Osteoblast (primary cell): ENCODE measurements around the gene TCF19. TPM values are rescaled to one million over a fixed set of nuclear protein-coding genes. Genes with fewer than 3 reads are reported as not detected.
"Not testable (repeated sequence)": the region's sequence is repeated elsewhere in the genome, so short reads cannot be mapped to it uniquely, and the experiment has no call there.

Experiments used
- DNase-seq: peaks from one replicate; pipeline ENCODE4 v3.0.0; 2011; ENCODE audit warnings: low spot score, mixed read lengths; ENCODE audit not compliant: insufficient read length; ENCODE audit errors: missing footprints
- H2AFZ ChIP-seq: 2 replicates; pipeline ENCODE4 v1.6.0; 2011; ENCODE audit warnings: mild to moderate bottlenecking, low read length
- H3K27ac ChIP-seq: 2 replicates; pipeline ENCODE4 v1.5.1; 2011; ENCODE audit warnings: mild to moderate bottlenecking, low read depth, low read length, moderate library complexity
- H3K27me3 ChIP-seq: 2 replicates; pipeline ENCODE4 v1.6.0; 2012; ENCODE audit warnings: mild to moderate bottlenecking, control low read depth, inconsistent platforms, low read length, moderate library complexity; ENCODE audit not compliant: insufficient read depth
- H3K36me3 ChIP-seq: 2 replicates; pipeline ENCODE4 v1.5.1; 2011; ENCODE audit warnings: mild to moderate bottlenecking, low read length, control low read depth, moderate library complexity; ENCODE audit not compliant: insufficient read depth
- H3K4me1 ChIP-seq: 2 replicates; pipeline ENCODE4 v1.5.1; 2011; ENCODE audit warnings: mild to moderate bottlenecking, low read length, control low read depth, moderate library complexity; ENCODE audit not compliant: insufficient read depth
- H3K4me2 ChIP-seq: 2 replicates; pipeline ENCODE4 v1.6.0; 2011; ENCODE audit warnings: mild to moderate bottlenecking, low read length; ENCODE audit not compliant: insufficient read depth
- H3K4me3 ChIP-seq: fragments of 200-600 bp; sonication (generic); 3 replicates; pipeline ENCODE4 v1.5.1; 2012; ENCODE audit warnings: mild to moderate bottlenecking, low read length, inconsistent platforms; ENCODE audit not compliant: insufficient read depth
- H3K79me2 ChIP-seq: 2 replicates; pipeline ENCODE4 v1.6.0; 2012; ENCODE audit warnings: mild to moderate bottlenecking, low read length, control low read depth, inconsistent platforms; ENCODE audit not compliant: insufficient read depth
- H3K9me3 ChIP-seq: 2 replicates; pipeline ENCODE4 v1.5.1; 2011; ENCODE audit warnings: low read depth, low read length, control low read depth
- H4K20me1 ChIP-seq: 2 replicates; pipeline ENCODE4 v1.6.0; 2012; ENCODE audit warnings: mild to moderate bottlenecking, low read length, control low read depth; ENCODE audit not compliant: insufficient read depth
- CTCF ChIP-seq: IDR thresholded peaks from 2 replicates; pipeline ENCODE4 v1.5.1; 2011; ENCODE audit warnings: mild to moderate bottlenecking, low read depth, low read length, moderate library complexity; ENCODE audit errors: extremely low read depth
- total RNA-seq: library from RNA; depleted of rRNA; stranded (reverse); fragments of >200 nt; gene quantifications from 2 replicates; pipeline ENCODE4 v1.2.3, GENCODE V29; 2012

Gene TCF19
- total RNA-seq, 1 donor, result 5.8 TPM

GRCh38 chr6:31168606-31169005, 10.2 kb downstream of the TCF19 start:
- no peak overlapping the region for H3K27ac ChIP-seq
- H2AFZ ChIP-seq, result no peak overlapping the region
- no peak overlapping the region for H3K4me3 ChIP-seq
- no peak for DNase-seq
- no peaks in the 10 kb centered on the region for H3K36me3 ChIP-seq
- H3K4me2 ChIP-seq, result no peak overlapping the region
- no peaks in the 10 kb centered on the region for H3K4me1 ChIP-seq
- no peaks in the 10 kb centered on the region for H4K20me1 ChIP-seq
- H3K9me3 ChIP-seq, result no peaks in the 10 kb centered on the region
- H3K79me2 ChIP-seq, result no peaks in the 10 kb centered on the region
- TF ChIP-seq CTCF, result no peak
- no peaks in the 10 kb centered on the region for H3K27me3 ChIP-seq

GRCh38 chr6:31169123-31169857, 10.9 kb downstream of the TCF19 start:
- Histone ChIP-seq H3K27ac (no peak overlapping the region), H3K36me3 (no peaks in the 10 kb centered on the region), H2AFZ (no peak overlapping the region), H3K4me2 (no peak overlapping the region), H3K9me3 (no peaks in the 10 kb centered on the region), H3K4me1 (no peaks in the 10 kb centered on the region), H3K27me3 (no peaks in the 10 kb centered on the region), H3K4me3 (no peak overlapping the region), H3K79me2 (no peaks in the 10 kb centered on the region), H4K20me1 (no peaks in the 10 kb centered on the region)
- TF ChIP-seq CTCF, result no peak
- no peak for DNase-seq

GRCh38 chr6:31169858-31170599, 11.6 kb downstream of the TCF19 start:
- not testable (repeated sequence) for H2AFZ ChIP-seq, H3K4me1 ChIP-seq, H3K9me3 ChIP-seq, DNase-seq, H3K4me2 ChIP-seq, H3K4me3 ChIP-seq, H4K20me1 ChIP-seq, H3K79me2 ChIP-seq, H3K27ac ChIP-seq, H3K36me3 ChIP-seq, H3K27me3 ChIP-seq

- no peaks in the 10 kb centered on the region for H3K79me2 ChIP-seq
- H3K36me3 ChIP-seq, result no peaks in the 10 kb centered on the region
- no peaks in the 10 kb centered on the region for H3K9me3 ChIP-seq
- no peaks in the 10 kb centered on the region for H4K20me1 ChIP-seq
- H3K27ac ChIP-seq, result no peak within 1 kb of the TSS
- DNase-seq, result no peak
- TF ChIP-seq CTCF, result no peak
- no peak within 1 kb of the TSS for H3K4me2 ChIP-seq
- H3K4me3 ChIP-seq, result no peak within 1 kb of the TSS
- H3K27me3 ChIP-seq, result no peaks in the 10 kb centered on the region
- no peaks in the 10 kb centered on the region for H3K4me1 ChIP-seq
- no peak within 1 kb of the TSS for H2AFZ ChIP-seq
Measured at GRCh38 chr6:31170600-31170881, 12.2 kb downstream of the TCF19 start, which contains the start of gene POU5F1. Gene POU5F1, minus strand, starts transcription at chr6:31170682. Its CDS starts 62 bp downstream, at chr6:31170620.
